GM12865 (cell line): Measurements from ENCODE around the gene USP44.

Experiments
- DNase-seq: peaks from one replicate; pipeline ENCODE4 v3.0.0; 2010; ENCODE audit warnings: low read depth
- H3K4me3 ChIP-seq: 2 replicates; pipeline ENCODE4 v1.5.1; 2011; ENCODE audit warnings: mild to moderate bottlenecking, low read depth, low read length, control low read depth
- TF ChIP-seq, protein P1 (sequence below): IDR thresholded peaks from 2 replicates; pipeline ENCODE4 v1.5.1; 2011; ENCODE audit warnings: low read length, control low read depth, low read depth, inconsistent platforms; ENCODE audit not compliant: insufficient read depth; ENCODE audit errors: missing control alignments

Gene USP44

DNA sequence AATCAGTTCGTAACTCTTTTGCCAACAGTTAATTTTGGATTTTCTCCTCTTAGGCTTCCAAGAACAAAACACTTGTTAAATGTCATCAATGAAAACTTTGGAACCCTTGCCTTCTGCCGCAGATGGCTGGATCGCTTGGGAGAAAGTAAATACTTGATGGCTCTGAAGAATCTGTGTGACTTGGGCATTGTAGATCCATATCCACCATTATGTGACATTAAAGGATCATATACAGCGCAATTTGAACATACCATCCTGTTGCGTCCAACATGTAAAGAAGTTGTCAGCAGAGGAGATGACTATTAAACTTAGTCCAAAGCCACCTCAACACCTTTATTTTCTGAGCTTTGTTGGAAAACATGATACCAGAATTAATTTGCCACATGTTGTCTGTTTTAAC, 37.7 kb downstream of the USP44 start:
- no peak overlapping the region for H3K4me3 ChIP-seq
- no peak for DNase-seq
- TF ChIP-seq, protein P1, sequence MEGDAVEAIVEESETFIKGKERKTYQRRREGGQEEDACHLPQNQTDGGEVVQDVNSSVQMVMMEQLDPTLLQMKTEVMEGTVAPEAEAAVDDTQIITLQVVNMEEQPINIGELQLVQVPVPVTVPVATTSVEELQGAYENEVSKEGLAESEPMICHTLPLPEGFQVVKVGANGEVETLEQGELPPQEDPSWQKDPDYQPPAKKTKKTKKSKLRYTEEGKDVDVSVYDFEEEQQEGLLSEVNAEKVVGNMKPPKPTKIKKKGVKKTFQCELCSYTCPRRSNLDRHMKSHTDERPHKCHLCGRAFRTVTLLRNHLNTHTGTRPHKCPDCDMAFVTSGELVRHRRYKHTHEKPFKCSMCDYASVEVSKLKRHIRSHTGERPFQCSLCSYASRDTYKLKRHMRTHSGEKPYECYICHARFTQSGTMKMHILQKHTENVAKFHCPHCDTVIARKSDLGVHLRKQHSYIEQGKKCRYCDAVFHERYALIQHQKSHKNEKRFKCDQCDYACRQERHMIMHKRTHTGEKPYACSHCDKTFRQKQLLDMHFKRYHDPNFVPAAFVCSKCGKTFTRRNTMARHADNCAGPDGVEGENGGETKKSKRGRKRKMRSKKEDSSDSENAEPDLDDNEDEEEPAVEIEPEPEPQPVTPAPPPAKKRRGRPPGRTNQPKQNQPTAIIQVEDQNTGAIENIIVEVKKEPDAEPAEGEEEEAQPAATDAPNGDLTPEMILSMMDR: no peak

DNA sequence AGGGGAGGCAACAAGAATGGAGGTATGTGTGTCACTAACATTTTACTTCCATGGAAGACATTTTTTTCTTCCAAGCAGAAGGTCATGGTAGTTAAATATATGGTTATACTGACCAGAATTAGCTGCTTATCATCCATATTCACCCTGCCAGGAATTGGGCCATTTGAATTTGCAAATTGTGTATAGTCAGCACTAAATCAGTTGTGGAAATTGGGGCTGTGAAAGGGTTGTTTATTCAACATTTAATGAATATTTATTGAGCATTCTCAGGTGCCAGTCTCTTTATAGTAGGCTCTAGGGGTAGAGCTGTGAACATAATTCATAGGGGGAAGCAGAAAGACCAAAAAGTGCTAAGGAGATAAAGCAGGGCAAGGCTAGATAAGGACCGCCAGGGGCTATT, 39.3 kb downstream of the USP44 start:
- DNase-seq: no peak
- H3K4me3 ChIP-seq: no peak overlapping the region
- TF ChIP-seq, protein P1: no peak

DNA sequence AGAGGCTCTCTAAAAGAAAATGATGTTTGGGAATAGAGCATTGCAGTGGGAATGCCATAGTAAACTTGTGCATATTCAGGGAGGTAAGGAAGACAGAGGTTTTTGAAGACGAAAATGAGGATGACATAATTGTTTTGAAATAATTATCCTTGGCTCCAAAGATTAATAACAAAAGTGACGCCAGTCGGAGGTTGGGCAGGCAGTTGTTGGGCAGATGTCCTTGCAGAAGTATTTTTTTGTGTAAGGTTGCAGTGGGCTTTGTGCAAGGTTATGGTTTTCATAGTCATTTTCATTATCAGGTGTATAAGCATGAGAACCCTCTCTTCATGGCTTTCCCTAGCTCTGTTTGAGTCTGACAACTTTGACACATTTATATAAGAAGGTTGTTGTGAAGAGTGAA, 42.0 kb downstream of the USP44 start:
- TF ChIP-seq, protein P1: no peak

DNA sequence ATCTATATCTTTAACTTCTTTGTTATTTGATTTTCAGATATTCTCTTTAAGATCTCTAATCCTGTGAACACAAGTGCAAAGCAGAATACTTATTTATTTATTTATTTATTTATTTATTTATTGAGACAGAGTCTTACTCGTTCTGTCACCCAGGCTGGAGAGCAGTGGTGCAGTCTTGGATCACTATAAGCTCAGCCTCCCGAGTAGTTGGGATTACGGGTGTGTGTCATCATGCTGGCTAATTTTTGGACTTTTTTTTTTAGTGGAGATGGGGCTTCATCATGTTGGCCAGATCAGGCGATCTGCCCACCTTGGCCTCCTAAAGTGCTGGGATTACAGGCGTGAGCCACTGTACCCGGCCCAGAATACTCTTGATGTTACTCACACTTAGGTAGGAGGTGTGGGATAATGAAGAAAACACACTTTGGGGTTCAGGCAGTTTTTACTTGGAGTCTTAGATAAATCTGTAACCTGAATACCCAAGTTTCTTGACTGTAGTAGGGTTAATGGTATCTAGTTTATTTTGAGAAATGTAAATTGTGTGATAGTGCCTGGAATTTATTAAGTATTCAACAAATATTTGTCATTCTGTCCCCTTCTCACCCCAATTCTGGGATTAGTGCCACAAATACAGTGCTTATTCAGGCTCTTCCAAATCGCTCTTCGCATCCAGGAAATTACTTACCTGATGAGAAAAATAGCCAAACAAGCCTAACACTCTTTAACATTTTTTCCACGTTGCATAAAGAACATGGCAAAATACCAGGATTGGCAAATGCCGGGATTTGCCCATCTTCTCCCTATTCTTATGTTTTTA, 44.4 kb downstream of the USP44 start:
- H3K4me3 ChIP-seq: no peak overlapping the region
- TF ChIP-seq, protein P1: no peak
- DNase-seq: no peak

More for the DNA sequence above, 42.0 kb downstream of the USP44 start:
- H3K4me3 ChIP-seq: no peak overlapping the region
- DNase-seq: no peak

DNA sequence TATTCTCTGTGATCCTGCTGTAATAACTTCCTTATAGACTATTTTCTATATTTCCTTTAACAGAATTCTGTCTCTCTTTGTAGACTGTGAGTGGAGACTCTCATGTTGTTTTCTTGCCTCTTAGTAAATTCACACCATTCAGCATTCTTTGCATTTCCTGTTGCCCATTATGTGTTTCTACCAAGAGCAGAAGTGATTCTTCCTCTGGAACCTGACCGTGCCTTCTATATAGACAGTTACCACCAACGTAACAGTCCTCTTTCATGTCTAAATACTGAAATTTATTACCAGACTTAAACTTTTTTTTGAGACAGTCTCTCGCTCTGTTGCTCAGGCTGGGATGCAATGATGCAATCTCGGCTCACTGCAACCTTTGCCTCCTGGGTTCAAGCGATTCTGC, 46.2 kb downstream of the USP44 start:
- TF ChIP-seq, protein P1: no peak
- no peak for DNase-seq
- H3K4me3 ChIP-seq: no peak overlapping the region

DNA sequence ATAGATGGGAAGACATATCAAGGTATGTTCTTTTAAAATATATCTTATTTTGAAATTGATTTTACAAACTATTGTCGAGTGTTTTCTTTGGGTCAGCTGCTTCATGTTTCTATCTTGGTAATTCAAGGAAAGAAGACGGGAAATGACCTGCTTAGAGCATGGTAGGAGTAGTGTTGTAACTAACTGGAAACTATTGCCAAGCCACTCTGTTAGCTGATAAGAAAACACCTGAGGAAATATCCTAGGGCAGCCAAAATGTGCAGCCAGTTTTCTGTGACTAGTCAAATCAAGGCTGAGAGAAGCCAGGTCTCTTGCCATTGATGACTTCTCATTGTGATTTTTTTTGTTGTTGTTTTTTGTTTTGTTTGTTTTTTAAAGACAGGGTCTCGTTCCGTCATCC, 47.1 kb downstream of the USP44 start:
- DNase-seq: no peak
- no peak overlapping the region for H3K4me3 ChIP-seq
- TF ChIP-seq, protein P1: no peak

DNA sequence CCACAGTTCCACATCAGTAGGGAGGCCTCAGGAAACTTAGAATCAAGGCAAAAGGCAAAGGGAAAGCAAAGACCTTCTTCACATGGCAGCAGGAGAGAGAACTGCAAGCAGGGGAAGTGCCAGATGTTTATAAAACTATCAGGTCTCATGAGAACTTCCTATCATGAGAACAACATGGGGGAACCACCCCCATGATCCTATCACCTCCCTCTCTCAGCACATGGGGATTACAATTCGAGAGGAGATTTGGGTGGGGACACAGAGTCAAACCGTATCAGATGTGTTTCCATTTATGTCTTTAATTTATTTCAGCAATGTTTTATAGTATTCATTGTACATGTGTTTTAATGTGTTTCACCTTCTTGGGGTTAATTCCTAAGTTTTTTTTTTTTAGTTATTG, 51.5 kb downstream of the USP44 start:
- no peak for DNase-seq
- TF ChIP-seq, protein P1: no peak

More for the DNA sequence above, 51.5 kb downstream of the USP44 start:
- no peak overlapping the region for H3K4me3 ChIP-seq
